Measurements from ENCODE around the gene TIAM1.

TIAM1 gene

DNA sequence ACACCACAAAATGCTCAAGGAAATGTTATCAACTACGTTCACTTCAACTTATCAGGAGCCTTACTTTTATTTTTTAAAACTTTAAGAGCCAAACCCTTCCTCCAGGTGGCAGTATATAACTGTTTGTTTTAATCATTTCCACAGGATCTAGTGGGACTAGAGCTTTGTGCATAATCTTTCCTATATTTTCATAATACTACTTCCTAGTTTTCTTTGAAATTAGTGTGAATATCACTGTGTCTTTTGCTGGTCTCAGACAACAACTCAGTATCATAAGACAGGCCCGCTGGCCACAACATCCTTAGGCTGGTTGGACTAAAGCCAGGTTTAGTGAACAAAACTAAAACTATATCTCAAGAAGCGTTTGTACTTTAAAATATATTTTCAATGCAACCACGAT lies 145.5 kb downstream of the TIAM1 start:
- peak; percentile 19 for DNase-seq (ENCODE audit: low spot score)

DNA sequence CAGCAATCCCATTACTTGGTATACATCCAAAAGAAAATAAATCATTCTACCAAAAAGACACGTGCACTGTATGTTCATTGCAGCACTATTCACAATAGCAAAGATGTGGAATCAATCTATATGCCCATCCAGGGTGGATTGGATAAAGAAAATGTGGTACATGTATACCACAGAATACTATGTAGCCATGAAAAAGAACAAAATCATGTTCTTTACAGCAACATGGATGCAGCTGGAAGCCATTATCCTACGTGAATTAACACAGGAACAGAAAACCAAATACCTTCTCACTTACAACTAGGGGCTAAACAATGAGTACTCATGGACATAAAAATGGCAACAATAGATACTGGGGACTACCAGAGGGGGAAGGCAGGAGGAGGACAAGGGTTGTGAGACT lies 147.3 kb downstream of the TIAM1 start:
- DNase-seq (ENCODE audit: low spot score), result no peak

GRCh38 chr21:31195334-31196015 lies 148.6 kb downstream of the TIAM1 start:
- DNase-seq (ENCODE audit: low spot score), result no peak

GRCh38 chr21:31194510-31195293 lies 149.4 kb downstream of the TIAM1 start:
- no peak for DNase-seq (ENCODE audit: low spot score)

- DNase-seq (ENCODE audit: low spot score), result no peak
These were observed 150.3 kb downstream of the TIAM1 start for GRCh38 chr21:31193761-31194160.

DNA sequence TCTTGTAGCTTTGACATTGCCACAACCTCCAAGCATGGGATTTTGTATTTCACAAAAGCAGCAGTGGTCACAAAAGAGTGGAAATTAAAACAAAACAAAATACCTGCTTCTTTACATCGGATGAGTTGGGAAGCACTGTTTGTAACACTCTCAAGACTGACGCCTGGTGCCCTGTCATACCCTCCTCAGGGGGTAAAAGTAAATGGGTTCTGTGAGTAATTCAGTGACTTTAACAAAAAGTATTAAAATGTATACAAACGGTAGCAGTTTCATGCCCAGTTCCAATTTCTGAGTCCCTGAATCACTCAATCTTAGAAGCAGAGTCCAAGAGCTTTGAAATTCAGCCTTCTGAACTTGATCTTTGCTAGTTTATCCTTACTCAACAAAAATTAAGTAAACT lies 152.5 kb downstream of the TIAM1 start:
- DNase-seq (ENCODE audit: low spot score), result no peak

GRCh38 chr21:31190516-31190915 lies 153.5 kb downstream of the TIAM1 start:
- DNase-seq (ENCODE audit: low spot score), result no peak

GRCh38 chr21:31187499-31187898 lies 156.6 kb downstream of the TIAM1 start:
- no peak for DNase-seq (ENCODE audit: low spot score)

DNA sequence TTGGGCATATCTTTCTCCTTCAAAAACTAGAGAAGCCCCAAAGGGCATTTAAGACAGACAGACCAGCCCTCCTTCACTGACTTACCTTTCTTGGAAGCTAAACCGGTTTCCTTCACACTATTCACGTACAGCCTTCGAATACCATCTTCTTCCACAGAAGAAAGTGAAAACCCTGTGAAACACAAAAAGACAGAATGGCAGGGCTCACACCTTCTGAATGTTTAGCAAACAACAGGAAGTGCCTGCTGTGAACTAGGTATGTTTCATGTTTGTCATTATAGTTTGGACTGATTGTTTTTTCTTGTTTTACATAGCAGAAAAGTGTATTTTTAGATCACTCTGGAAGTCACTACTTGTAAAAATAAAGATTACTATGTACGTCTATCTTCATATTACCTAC lies 157.1 kb downstream of the TIAM1 start:
- DNase-seq (ENCODE audit: low spot score), result no peak

DNA sequence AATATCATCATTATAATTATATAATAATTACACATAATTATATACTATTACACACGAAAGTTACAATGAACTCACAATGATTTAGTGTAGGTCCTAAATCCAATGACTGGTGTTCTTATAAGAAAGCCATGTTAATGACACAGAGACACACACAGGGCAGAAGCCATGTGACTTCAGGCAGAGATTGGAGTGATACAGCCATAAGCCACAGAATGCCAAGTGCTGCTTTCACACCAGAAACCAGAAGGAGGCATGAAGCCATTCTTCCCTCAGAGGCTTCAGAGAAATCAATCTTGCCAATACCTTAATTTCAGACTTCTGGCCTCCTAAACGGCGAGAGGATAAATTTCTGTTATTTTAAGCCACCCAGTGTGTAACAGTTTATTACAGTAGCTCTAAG lies 158.4 kb downstream of the TIAM1 start:
- DNase-seq (ENCODE audit: low spot score), result no peak

GRCh38 chr21:31184876-31185275 lies 159.2 kb downstream of the TIAM1 start:
- no peak for DNase-seq (ENCODE audit: low spot score)

DNA sequence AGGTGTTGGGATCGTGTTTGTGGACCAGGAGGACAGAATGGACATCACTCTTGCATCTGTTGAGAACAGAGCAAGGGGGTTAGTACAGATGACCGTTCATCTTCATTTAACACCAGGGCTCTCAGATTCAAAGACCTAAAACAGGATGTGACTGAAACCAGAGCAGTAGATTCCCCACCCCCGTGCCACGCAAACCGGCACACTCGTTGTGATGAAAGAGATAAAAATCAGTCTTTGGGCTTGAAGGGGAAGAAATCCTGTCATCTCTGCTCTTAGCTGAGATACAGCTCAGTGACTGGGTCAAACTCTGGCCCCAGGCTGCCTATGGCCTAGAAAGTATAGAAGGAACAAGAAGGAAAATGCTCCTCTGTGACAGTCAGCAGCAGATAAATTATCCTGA lies 159.6 kb downstream of the TIAM1 start:
- DNase-seq (ENCODE audit: low spot score), result no peak

GRCh38 chr21:31182231-31183140 lies 161.6 kb downstream of the TIAM1 start:
- DNase-seq (ENCODE audit: low spot score), result no peak

DNA sequence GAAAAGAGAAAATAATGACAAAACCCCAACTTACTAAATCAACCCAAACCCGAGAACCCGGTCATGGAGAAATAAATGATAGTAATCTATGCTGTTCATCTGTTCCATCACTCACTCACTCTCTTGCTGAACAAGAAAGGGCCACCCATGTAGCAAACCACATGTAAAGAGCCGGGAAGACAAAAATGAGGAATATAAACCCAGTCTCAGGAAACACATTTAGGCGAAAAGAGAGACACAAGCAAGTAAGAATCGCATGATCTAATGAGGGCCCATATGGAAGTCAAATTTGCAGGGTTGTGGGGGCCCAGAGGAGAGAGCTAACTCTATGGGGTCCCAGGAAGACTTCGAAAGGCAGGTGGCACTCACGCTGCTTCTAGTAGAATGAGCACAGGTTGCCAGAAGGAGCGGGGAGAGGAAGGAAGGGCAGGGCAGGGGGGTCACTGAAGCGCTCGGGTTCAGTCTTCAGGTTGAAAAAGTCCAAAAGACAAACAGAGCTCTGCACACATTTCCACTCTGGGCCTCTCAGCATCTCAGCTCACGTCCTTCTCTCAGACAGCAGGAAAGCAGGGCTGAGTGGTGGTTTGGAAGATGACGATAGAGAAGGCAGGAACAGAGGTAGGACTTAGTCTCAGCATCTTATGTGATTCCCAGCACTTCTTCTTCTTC lies 162.8 kb downstream of the TIAM1 start:
- no peak for DNase-seq (ENCODE audit: low spot score)

GRCh38 chr21:31180256-31181081 lies 163.6 kb downstream of the TIAM1 start:
- peak; percentile 21 for DNase-seq (ENCODE audit: low spot score)

DNA sequence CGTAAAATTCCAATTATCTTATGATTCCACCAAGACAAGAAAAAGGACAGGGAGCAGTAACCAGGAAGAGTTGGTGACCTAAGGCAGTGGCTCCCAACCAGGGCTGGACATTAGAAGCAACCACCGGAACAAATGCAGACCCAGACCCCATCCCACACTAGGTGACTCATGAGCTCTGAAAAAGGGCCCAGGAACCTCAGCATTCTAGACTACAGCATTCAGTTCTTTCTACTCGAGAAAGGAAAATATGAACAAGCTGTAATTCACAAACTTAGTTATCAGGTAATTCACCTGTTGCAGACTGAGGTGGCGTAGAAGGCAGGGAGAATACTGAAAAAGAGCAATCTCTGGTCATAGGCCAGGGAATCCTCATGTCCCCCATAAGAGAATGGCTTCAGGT lies 167.3 kb downstream of the TIAM1 start:
- DNase-seq (ENCODE audit: low spot score), result no peak

GRCh38 chr21:31176080-31176551 lies 167.9 kb downstream of the TIAM1 start:
- DNase-seq (ENCODE audit: low spot score), result no peak

- no peak for DNase-seq (ENCODE audit: low spot score)
These were observed 170.0 kb downstream of the TIAM1 start for GRCh38 chr21:31173881-31174555.

DNA sequence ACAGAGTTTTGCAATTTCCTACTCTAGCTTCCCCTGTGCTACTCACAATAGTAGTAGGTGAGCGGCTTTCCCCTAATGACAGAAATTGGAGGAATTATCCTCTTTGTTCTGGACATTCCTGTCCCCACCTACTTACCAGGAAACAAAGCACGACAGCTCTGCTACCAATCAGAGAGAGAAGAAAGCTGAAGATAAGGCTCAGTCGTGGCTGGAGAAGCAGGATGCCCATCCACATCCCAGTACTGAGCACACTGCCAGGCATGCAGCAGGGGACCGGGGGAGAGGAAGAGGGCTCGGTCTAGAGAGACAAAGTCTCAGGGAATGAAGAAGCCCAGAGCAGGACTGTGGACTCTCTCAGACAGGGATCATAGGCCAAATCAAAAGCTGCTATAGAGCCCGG lies 171.7 kb downstream of the TIAM1 start:
- DNase-seq (ENCODE audit: low spot score), result no peak
